CD4-positive, alpha-beta T cell treated with Interleukin-15 for 1 hour (primary cell): Measurements from ENCODE around the gene NDUFS1.
A peak's percentile ranks its signal among the peaks of the same experiment; 100 is the strongest.
"Not testable (repeated sequence)": the region's sequence is repeated elsewhere in the genome, so short reads cannot be mapped to it uniquely, and the experiment has no call there.

Source experiments
- DNase-seq: peaks from one replicate; pipeline ENCODE4 v3.0.0-alpha.2; 2020

NDUFS1 gene

DNA sequence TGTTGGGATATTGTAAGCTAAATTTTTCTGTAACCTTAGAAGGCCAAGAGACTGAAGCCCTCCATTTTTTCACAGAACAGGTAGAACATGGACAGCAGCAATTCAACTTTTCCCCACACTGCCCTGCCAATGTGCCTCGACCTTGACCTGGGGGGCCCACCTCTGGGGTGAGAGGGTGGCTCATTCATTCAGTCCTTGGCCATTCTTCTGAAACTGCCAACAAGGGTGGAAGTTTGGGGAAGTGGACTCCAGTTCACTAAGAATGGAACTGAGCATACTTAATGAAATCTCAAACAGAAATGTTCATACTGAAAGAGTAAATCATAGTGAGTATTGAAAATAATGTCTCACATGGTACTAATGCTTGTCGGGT is 1.5 kb upstream of the NDUFS1 start:
- DNase-seq = no peak

DNA sequence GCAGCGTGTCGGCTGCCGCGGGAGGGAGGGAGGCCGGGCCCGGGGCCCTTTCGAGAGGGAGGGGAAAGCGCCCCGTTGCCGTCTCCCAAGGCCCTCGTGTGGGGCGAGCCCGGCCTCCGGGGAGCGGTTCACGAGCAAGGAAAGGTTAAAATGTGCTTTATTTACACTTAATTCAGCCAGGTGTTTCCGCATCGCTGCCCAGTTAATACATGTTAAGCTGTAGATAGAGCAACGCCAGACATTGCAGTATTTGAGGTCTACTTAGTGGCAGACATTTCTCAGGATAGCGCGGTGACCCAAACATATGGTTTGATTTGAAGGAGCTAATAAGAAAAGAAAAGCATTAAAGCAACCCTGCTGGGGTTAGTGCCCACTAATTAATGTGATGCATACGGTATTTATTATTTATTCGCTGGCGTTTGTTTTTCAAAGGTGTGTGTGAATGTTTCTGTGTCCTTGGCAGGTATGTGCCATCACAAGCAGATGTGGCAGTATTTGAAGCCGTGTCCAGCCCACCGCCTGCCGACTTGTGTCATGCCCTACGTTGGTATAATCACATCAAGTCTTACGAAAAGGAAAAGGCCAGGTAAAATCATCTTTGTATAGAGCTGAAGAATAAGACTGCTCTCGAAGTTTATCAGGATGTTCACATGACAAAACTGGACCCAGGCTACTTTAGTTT is 1.0 kb upstream of the NDUFS1 start:
- DNase-seq = no peak

DNA sequence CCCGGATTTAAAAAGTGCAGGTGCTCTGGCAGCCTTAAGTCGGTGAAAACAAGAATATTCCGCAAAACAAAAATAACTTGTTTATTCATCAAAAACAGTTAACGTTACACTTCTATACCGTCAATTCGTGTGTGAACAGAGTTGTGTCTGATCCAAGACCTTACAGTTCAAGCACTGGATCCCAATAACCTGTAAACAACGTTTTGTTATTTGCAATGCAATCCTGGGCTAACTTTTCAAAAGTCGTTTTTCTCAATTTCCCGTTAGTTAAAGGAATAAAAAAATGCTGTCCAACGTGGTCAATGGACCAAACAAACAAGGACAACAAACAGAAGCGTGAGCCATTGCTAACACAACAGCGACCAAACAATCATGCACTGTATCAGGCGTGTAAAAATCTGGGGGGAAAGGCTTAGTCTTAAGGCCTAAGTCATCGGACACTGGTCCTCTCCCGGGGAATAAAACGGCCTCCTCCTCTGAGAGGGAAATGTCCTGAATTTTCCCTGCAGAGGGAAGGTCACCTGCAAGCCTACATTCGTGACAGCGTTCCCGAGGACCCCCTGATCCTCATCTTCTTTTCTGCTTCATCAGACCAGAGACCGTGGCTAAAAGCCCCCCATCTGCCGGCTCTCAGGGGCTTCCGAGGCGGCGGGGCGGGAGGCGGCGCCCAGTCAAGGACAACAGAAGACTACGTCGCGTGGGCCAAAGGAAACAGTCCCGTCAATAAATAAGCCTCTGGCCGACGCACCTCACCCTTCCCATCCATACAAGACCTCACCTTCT is 490 bp downstream of the NDUFS1 start:
- DNase-seq = no peak

DNA sequence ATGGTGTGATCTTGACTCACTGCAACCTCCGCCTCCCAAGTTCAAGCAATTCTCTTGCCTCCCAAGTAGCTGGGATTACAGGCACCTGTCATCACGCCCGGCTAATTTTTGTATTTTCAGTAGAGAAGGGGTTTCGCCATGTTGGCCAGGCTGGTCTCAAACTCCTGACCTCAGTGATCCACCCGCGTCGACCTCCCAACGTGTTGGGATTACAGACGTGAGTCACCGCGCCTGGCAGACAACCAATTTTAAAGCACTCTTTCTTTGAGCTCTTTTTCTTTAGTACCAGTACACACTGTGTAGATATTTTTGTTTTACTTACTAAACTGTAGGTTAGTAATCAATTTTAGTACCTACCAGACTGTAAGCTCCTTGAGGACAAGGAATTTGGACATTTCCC is 2.2 kb downstream of the NDUFS1 start:
- DNase-seq = not testable (repeated sequence)

DNA sequence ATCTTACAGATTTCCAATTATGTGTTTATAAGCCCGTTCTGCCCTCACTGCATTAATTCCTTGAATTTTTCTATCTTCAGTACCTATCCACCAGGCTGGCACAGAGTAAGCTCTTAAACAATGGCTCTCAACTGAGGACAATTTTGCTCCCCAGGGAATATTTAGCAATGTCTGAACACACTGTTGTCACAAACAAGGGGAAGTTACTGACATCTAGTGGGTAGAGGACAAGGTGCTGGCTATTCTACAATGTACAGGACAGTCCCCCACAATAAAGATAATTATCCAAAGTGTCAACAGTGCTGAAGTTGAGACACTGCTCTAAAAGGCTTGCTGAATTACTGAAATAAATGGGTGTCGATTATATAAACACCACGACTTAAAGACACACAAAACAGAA is 5.0 kb downstream of the NDUFS1 start:
- no peak for DNase-seq

DNA sequence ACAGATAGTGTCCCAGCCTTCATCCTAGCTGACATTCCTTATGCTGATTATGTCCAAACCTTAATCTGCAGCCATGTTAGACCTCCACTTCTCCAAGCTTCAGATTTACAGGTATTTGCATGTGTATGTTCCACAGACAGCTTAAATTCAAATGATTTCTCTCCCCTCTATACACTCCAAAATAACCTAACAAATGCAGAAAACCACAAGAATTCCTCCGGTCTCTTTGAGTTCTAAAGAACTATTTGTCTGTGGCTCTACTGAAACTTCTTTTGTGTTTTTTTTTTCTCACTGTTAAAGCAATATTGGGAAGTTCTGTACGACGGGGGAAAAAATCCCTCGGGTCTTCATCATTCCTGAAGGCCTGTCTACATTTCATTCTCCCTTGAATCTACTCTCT is 8.6 kb downstream of the NDUFS1 start:
- no peak for DNase-seq

DNA sequence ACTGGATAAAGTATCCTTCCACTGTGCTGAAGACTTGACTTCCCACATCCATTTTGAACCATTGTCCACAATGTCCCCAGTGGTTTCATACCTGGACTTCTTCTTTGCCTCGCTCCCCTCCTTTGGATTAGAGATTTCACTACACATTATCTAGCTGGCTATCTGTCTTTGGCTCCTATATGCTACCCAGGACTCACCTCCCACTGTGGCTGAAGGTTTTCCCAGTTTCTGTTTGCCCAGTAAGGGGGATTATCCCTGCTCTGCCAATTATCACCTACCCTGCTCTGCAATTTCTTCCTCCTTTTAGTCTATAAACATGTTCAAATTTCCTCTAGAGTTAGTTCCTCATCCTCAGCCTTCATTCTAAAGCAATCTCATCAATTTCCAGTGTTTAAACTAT is 9.1 kb downstream of the NDUFS1 start:
- no peak for DNase-seq

DNA sequence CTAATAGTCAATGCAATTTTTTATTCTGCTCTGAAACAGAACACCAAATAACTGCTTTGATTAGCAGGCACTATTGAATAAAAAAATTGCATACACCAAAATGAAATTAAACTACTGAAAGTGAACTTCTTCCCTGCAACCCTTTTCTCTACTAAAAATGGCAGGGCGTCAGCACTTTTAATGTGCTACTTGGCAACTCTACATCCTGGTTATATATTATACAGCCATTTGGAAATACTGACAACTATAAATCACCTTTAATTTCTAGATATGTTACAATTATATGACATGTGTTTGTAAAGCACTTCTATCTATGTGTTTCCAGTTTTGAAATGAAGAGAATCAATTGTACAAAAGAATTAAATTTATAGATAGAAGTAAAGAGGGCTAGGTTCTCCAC is 9.9 kb downstream of the NDUFS1 start:
- DNase-seq = no peak

DNA sequence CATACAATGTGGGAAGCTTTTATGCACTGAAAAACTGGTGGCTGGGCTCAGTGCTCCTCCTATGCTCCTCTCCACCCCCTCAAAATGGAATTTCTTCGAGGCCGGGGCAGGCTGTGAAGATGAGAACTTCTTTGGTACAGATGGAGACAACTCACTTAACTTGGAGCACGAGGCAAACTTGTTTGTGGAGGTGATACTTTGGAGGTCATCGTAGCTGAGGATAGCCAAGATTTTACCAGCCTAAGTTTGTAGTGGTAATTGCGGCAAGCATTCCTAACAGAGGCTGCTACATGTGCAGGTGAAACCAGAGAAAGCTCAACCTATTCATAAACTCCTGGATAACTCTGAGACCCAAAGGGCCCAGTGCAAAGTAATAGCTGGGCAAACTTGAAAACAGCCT is 13.6 kb downstream of the NDUFS1 start:
- DNase-seq = no peak

DNA sequence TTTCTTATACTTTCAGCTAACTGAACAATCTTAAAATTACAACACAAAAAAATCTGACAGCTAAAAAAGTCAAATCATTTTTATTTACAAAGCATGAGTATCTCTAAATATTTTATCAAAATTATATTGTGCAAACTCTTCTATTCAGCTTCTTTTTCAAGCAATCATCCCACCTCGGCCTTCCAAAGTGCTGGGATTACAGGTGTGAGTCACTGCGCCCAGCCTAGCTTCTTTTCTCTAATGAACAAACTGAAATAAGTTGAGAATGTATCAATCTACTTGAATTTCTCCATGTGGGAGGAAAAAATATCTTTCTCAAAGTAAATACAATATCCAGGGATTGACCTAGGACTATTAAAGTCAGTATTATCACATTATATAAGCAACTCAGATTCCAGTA is 14.9 kb downstream of the NDUFS1 start:
- DNase-seq = no peak

DNA sequence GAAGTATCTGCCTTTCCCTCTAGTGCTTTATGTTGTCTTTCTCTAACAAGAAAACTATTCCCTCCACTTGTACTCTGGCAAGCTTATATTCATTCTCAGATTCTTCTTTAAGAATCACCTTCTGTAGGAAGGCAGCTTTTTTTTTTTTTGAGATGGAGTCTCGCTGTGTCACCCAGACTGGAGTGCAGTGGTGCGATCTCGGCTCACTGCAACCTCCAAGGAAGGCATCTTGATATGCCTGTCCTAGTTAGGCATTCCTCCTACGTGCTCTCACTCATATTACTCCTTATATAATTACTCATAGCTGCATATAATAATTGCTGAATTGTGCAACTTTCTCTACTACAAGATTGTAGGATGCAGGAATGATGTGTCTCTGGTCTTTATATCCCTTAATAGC is 15.8 kb downstream of the NDUFS1 start:
- no peak for DNase-seq

DNA sequence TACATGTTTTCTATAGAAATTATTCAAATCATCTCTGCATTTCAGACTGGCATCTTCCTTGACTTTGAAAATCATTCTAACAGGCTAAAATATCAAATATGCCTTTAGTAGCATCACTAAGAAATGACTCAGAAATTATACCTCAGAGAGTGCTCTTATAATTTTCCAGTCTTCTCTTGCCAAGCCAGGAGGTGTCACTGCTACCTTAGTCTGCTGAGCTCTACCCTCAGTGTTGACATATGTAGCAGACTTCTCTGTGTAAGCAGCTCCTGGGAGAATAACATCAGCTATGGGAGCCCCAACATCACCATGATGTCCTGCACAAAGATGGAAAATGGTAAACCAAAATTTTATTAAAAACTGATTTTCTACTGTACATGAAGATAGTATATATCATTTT is 31.6 kb downstream of the NDUFS1 start:
- DNase-seq = no peak

DNA sequence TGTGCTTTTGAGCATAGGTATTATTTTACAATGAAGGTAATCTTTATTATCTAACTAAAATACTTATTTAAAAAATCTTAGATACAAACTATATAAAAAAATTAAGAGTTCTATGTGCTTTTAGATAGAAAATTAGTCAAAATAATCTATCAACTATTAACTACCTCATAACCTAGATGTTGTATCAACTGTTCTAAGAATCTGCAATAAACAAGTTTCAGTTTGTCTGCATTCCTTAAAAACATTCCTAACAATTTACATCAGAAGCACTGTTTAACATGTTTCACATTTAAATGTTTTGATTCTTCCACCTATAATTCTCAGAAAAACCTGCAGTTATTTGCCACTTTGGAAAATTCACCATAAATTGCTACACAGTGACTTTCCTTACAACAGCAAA is 33.3 kb downstream of the NDUFS1 start:
- DNase-seq = no peak

DNA sequence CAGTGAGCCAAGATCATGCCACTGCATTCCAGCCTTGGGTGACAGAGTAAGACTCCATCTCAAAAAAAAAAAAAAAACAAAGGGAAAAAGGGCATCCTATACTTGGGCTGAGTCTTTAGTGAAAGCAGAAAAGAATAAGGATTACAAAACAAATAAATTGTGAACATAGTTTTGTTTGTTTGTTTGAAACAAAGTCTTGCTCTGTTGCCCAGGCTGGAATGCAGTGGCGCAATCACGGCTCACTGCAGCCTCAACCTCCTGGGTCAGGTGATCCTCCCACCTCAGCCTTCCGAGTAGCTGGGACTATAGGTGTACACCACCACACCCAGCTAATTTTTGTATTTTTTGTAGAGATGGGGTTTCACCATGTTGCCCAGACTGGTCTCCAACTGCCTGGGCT is 36.7 kb downstream of the NDUFS1 start:
- DNase-seq = not testable (repeated sequence)

DNA sequence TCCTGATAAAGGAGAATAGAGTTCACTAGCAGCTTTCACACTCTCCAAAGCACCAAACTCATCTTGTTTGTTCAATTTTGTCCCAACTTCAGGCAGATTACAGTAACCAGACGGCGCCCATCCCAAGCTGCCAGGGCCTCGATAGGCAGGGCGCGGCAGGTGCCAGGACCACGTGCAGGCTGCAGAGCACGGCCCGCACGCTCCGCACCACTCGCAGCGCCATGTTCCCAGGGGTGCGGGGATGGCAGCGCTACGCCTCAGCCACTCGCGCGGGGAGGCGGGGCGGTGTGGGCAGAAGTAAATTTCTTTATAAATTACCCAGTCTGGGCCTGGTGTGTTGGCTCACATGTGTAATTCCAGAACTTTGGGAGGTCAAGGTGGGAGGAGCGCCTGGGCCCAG is 43.0 kb downstream of the NDUFS1 start:
- no peak for DNase-seq

DNA sequence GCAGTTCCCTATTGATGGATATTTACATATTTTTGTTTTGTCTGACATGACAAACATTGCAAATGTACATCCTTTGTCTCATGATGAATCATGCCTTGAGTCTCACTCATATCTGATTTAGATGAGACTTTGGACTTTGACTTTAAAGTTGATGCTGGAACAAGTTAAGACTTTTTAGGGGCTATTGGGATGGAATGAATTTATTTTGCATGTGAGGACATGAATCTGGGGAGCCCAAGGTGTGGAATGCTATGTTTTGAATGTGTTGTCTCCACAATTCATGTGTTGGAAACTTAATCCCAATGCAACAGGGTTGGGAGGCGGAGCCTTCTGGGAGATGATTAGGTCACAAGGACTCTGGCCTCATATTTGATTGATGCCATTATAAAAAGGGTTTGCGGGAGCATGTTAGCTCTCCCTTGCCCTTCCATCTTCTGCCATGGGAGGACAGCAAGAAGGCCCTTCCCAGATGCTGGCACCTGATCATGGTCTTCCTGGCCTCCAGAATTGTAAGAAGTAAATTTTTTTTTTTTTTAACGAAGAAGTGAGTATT is 44.1 kb downstream of the NDUFS1 start:
- no peak for DNase-seq

DNA sequence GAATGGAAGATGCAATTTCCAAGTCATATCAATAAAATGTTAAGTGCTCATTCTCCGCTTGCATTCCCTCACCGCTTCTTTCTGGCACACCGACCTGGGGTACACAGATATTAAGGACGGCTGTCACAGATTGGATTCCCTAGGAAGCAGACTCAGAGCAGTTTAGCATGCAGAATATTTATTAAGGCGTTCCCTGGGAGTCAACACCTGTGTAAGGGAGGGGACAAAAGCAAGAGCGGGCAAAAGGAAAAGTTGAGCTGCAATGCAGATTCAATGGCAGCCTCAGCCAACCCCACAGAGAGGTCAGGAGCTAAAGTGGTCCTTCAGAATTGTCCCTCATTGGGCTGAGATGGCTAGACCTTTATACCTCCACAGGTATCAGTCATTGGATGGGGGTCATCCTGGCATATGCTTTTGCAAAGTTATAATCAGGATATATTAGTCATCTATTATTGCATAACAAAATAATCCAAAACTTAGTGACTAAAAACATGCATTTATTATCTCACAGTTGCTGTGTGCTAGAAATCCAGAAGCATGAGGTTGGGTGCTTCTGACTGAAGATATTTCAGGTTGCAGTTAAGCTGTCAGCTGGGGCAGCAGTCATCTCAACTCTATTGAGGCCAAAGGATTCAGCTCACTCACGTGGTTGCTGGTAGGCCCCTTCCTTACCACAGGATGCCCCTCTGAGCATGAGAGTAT is 46.2 kb downstream of the NDUFS1 start:
- no peak for DNase-seq

DNA sequence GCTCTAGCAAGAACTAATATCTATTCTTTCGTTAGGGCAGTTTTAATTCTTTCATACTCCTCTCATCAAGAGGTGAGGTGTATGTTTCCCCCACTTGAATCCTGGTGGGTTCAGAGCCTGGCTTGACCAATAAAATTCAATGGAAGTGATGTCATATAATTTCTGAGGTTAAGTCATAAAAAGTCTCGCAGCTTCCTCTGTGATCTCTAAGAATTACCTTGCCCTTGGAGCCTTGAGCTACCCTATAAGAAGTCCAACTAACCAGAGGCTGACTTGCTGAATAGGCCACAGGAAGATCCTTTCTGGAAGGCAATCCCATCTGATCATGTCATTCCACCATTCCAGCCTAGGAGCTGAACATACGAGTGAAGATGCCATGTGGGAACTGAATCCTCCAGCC is 47.1 kb downstream of the NDUFS1 start:
- no peak for DNase-seq

DNA sequence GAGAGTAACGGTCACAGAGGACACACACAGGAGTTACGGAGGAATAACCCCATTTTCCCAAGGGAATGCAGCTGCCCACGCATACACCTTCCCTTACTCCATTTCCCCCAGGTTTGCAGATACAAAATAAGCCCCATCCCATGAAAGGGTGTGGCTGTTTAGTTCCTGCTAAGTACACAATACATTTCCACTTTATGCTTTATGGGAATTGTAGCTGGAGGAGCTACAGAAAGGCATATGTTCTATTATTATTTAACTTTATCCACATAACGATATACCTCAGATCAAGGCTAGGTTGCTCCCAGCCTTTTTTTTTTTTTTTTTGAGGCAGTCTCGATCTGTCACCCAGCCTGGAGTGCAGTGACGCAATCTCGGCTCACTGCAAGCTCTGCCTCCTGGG is 50.5 kb downstream of the NDUFS1 start:
- DNase-seq = no peak

DNA sequence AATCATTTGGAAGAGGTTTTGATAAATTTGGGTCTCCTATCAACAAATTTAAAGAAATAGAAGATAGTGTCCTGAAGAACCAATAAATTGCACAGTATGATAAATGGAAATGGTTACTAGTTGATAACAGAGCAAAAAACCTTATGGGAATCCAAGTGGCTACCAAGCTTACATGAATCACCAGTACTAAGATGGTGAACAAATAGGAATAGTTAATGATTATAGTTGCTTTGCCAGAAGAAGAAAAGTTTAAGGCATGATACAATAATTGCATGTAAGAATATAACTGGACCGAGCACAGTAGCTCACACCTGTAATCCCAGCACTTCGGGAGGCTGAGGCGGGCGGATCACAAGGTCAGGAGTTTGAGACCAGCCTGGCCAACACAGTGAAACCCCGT is 53.7 kb downstream of the NDUFS1 start:
- no peak for DNase-seq

DNA sequence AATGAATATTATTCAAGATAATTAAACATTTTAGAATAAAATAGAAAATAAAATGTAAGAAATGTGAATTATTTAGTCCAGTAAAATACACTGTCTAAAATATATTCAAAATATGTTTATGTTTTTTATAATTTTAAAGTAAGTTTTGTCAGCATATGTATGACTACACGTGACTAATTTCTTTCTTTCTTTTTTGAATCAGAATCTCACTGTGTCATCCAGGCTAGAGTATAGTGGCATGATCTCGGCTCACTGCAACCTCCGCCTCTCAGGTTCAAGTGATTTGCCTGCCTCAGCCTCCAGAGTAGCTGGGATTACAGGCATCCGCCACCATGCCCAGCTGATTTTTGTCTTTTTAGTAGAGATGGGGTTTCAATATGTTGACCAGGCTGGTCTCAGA is 54.2 kb downstream of the NDUFS1 start:
- no peak for DNase-seq

DNA sequence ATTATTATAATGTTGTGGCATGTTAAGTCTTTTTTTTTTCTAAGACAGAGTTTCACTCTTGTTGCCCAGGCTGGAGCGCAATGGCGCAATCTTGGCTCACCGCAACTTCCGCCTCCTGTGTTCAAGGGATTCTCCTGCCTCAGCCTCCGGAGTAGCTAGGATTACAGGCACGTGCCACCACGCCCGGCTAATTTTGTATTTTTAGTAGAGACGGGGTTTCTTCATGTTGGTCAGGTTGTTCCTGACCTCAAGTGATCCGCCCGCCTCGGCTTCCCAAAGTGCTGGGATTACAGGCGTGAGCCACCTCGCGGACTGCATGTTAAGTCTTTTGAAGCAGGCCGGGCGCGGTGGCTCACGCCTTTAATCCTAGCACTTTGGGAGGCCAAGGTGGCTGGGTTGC is 60.4 kb downstream of the NDUFS1 start:
- peak; percentile 50 for DNase-seq

DNA sequence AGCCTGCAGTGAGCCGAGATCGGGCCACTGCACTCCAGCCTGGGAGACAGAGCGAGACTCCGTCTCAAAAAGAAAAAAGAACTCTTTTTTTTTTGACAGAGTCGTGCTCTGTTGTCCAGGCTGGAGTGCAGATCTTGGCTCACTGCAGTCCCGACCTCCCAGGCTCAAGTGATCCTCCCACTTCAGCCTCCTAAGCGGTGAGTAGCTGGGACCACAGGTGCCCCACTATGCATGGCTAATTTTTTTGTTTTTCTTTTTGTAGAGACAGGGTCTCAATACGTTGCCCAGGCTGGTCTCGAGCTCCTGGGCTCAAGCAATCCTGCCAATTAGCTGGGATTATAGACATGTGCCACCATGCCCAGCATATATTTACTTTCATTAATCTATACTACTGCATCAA is 60.8 kb downstream of the NDUFS1 start:
- DNase-seq = no peak

DNA sequence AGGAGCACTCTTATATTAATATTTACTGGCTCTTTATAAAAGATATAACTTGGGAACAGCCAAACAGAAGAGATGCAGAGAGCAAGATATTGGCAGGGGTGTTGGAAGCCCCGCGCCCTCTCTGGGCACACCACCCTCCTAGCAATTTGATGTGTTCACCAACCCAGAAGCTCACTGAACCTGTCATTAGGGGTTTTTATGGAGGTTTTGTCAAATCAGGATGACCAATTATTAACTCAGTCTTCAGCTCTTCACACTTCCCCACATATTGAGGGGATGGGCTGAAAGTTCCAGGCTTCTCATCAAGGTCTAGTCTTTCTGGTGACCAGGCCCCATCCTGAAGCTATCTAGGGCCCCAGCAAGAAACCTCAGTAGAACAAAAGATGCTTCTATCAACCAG is 62.4 kb downstream of the NDUFS1 start:
- DNase-seq = no peak
